Hepatocyte (in vitro differentiated cells): ENCODE data around the gene DNAAF9. TPM values are rescaled to one million over a fixed set of nuclear protein-coding genes. Genes with fewer than 3 reads are reported as not detected.

Experiments
- DNase-seq: peaks from one replicate; pipeline ENCODE4 v3.0.0-alpha.2; 2016; ENCODE audit warnings: low spot score
- H2AFZ ChIP-seq: fragments of 200-600 bp; sonication (generic); 2 replicates; pipeline ENCODE4 v1.6.0; 2016; ENCODE audit warnings: antibody characterized with exemption, mild to moderate bottlenecking
- H3K27ac ChIP-seq: fragments of 200-600 bp; sonication (generic); 2 replicates; pipeline ENCODE4 v1.5.1; 2016; ENCODE audit warnings: mild to moderate bottlenecking
- H3K27me3 ChIP-seq: fragments of 200-600 bp; sonication (generic); 2 replicates; pipeline ENCODE4 v1.6.1; 2016
- H3K36me3 ChIP-seq: fragments of 200-600 bp; sonication (generic); replicated peaks from 2 replicates; pipeline ENCODE4 v1.5.1; 2016; ENCODE audit warnings: low read depth; ENCODE audit not compliant: insufficient read depth
- H3K4me1 ChIP-seq: fragments of 200-600 bp; sonication (generic); 2 replicates; pipeline ENCODE4 v1.5.1; 2016; ENCODE audit warnings: mild to moderate bottlenecking, moderate library complexity; ENCODE audit not compliant: insufficient read depth
- H3K4me2 ChIP-seq: fragments of 200-600 bp; sonication (generic); 2 replicates; pipeline ENCODE4 v1.6.0; 2016
- H3K4me3 ChIP-seq: fragments of 200-600 bp; sonication (generic); 2 replicates; pipeline ENCODE4 v1.5.1; 2016; ENCODE audit warnings: mild to moderate bottlenecking
- H3K79me2 ChIP-seq: fragments of 200-600 bp; sonication (generic); 2 replicates; pipeline ENCODE4 v1.6.0; 2017; ENCODE audit warnings: mild to moderate bottlenecking
- H3K9me2 ChIP-seq: fragments of 200-600 bp; sonication (generic); replicated peaks from 2 replicates; pipeline ENCODE4 v1.6.0; 2017; ENCODE audit warnings: mild to moderate bottlenecking; ENCODE audit not compliant: insufficient read depth
- H3K9me3 ChIP-seq: fragments of 200-600 bp; sonication (generic); 2 replicates; pipeline ENCODE4 v1.5.1; 2016; ENCODE audit warnings: low read depth, mild to moderate bottlenecking
- H4K20me1 ChIP-seq: fragments of 200-600 bp; sonication (generic); 2 replicates; pipeline ENCODE4 v1.6.0; 2016; ENCODE audit warnings: mild to moderate bottlenecking; ENCODE audit not compliant: insufficient read depth, poor library complexity, severe bottlenecking
- CTCF ChIP-seq: fragments of 200-600 bp; sonication (generic); IDR thresholded peaks from 2 replicates; pipeline ENCODE4 v1.5.1; 2016; ENCODE audit warnings: antibody characterized with exemption, mild to moderate bottlenecking; ENCODE audit not compliant: poor library complexity
- EZH2 ChIP-seq: fragments of 200-600 bp; sonication (generic); IDR thresholded peaks from 2 replicates; pipeline ENCODE4 v1.6.1; 2016; ENCODE audit warnings: antibody characterized with exemption, mild to moderate bottlenecking, borderline replicate concordance
- EZH2phosphoT487 ChIP-seq: fragments of 200-600 bp; sonication (generic); IDR thresholded peaks from one replicate; pipeline ENCODE4 v1.6.1; 2018; ENCODE audit warnings: antibody characterized with exemption, mild to moderate bottlenecking, low read depth, moderate library complexity; ENCODE audit not compliant: unreplicated experiment, severe bottlenecking
- WGBS: methylation state at CpG from one replicate; pipeline ENCODE4 v1.1.6; 2016; ENCODE audit warnings: low lambda C conversion rate; ENCODE audit errors: missing lambda C conversion rate; 5-methylcytosine and 5-hydroxymethylcytosine counted together
- polyA plus RNA-seq: library from polyadenylated mRNA; unstranded; fragments of >200 nt; fragmentation: Nextera tagmentation; extraction: Ambion mirVana; gene quantifications from 2 replicates; pipeline ENCODE4 v1.2.1, GENCODE V29; 2016
- total RNA-seq: library from RNA; depleted of rRNA; stranded (reverse); fragments of >200 nt; gene quantifications from 2 replicates; pipeline ENCODE4 v1.2.3, GENCODE V29; 2014

The DNAAF9 gene
- total and polyA plus RNA-seq, 2 experiments from 2014 or later = 4.7 to 11.9 TPM

GRCh38 chr20:3414122-3414521, 6.7 kb upstream of the DNAAF9 start:
- Histone ChIP-seq H3K4me2 (no peak overlapping the region), H3K79me2 (no peaks in the 10 kb centered on the region), H3K27ac (no peak overlapping the region), H3K4me1 (no peaks in the 10 kb centered on the region), H3K4me3 (no peak overlapping the region), H4K20me1 (no peaks in the 10 kb centered on the region), H3K9me3 (no peaks in the 10 kb centered on the region), H3K9me2 (no peaks in the 10 kb centered on the region), H3K36me3 (no peaks in the 10 kb centered on the region), H3K27me3 (no peaks in the 10 kb centered on the region), H2AFZ (no peak overlapping the region)
- WGBS = 100% methylated on average over 2 of the region's 2 CpGs
- DNase-seq = no peak
- no peak for TF ChIP-seq CTCF

GRCh38 chr20:3413393-3413889, 6.0 kb upstream of the DNAAF9 start:
- no peaks in the 10 kb centered on the region for H4K20me1 ChIP-seq
- no peak overlapping the region for H2AFZ ChIP-seq
- 98% methylated on average over 4 of the region's 4 CpGs for WGBS
- H3K36me3 ChIP-seq = no peaks in the 10 kb centered on the region
- H3K27me3 ChIP-seq = no peaks in the 10 kb centered on the region
- H3K4me3 ChIP-seq = no peak overlapping the region
- DNase-seq = no peak
- H3K9me3 ChIP-seq = no peaks in the 10 kb centered on the region
- no peaks in the 10 kb centered on the region for H3K9me2 ChIP-seq
- H3K79me2 ChIP-seq = no peaks in the 10 kb centered on the region
- no peaks in the 10 kb centered on the region for H3K4me1 ChIP-seq
- no peak for TF ChIP-seq EZH2phosphoT487
- TF ChIP-seq EZH2 = no peak
- no peak for TF ChIP-seq CTCF
- H3K4me2 ChIP-seq = no peak overlapping the region
- H3K27ac ChIP-seq = no peak overlapping the region

GRCh38 chr20:3412600-3413392, 5.3 kb upstream of the DNAAF9 start:
- DNase-seq = no peak
- Histone ChIP-seq H3K79me2 (no peaks in the 10 kb centered on the region), H4K20me1 (no peaks in the 10 kb centered on the region), H3K4me1 (no peaks in the 10 kb centered on the region), H2AFZ (no peak overlapping the region), H3K9me3 (no peaks in the 10 kb centered on the region), H3K27ac (no peak overlapping the region), H3K4me3 (no peak overlapping the region), H3K4me2 (no peak overlapping the region), H3K27me3 (no peaks in the 10 kb centered on the region), H3K36me3 (no peaks in the 10 kb centered on the region), H3K9me2 (no peaks in the 10 kb centered on the region)
- TF ChIP-seq CTCF (no peak), EZH2 (no peak)
- 88% methylated on average over 11 of the region's 11 CpGs for WGBS
